Endothelial cell (in vitro differentiated cells): ENCODE data around the gene CHAF1A. TPM values are rescaled to one million over a fixed set of nuclear protein-coding genes. Genes with fewer than 3 reads are reported as not detected.
A peak's percentile ranks its signal among the peaks of the same experiment; 100 is the strongest.

Experiments used
- DNase-seq: peaks from one replicate; pipeline ENCODE4 v3.0.0; 2021; ENCODE audit warnings: low spot score
- H3K27ac Mint-ChIP-seq: one replicate; pipeline ENCODE4 v1.8.0; 2021; ENCODE audit warnings: mixed read lengths, inconsistent platforms; ENCODE audit not compliant: unreplicated experiment
- H3K27me3 Mint-ChIP-seq: one replicate; pipeline ENCODE4 v1.8.0; 2021; ENCODE audit warnings: mild to moderate bottlenecking, moderate library complexity, mixed read lengths, inconsistent platforms; ENCODE audit not compliant: unreplicated experiment
- H3K36me3 Mint-ChIP-seq: one replicate; pipeline ENCODE4 v1.8.0; 2021; ENCODE audit warnings: mild to moderate bottlenecking, low read depth, mixed read lengths, inconsistent platforms; ENCODE audit not compliant: unreplicated experiment
- H3K4me1 Mint-ChIP-seq: one replicate; pipeline ENCODE4 v1.8.0; 2021; ENCODE audit warnings: mild to moderate bottlenecking, mixed read lengths, inconsistent platforms; ENCODE audit not compliant: unreplicated experiment
- H3K4me3 Mint-ChIP-seq: one replicate; pipeline ENCODE4 v1.8.0; 2021; ENCODE audit warnings: mild to moderate bottlenecking, mixed read lengths, inconsistent platforms; ENCODE audit not compliant: unreplicated experiment
- H3K9me3 Mint-ChIP-seq: one replicate; pipeline ENCODE4 v1.8.0; 2021; ENCODE audit warnings: mixed read lengths, inconsistent platforms; ENCODE audit not compliant: unreplicated experiment
- CTCF ChIP-seq: fragments of 200-600 bp; sonication (generic); IDR thresholded peaks from one replicate; pipeline ENCODE4 v1.5.0; 2021; ENCODE audit warnings: antibody characterized with exemption; ENCODE audit not compliant: unreplicated experiment
- total RNA-seq: library from RNA; stranded (reverse); fragmentation: NEBNext Ultra II Directional; extraction: Animal tissue kit (Norgen Biotek cat#: 25700); gene quantifications from one replicate; pipeline ENCODE4 v1.2.1, GENCODE V29; 2021; ENCODE audit not compliant: unreplicated experiment

CHAF1A gene
- total RNA-seq, 1 donor from 2014 or later = 29.8 TPM

GRCh38 chr19:4378886-4379285, 23.6 kb upstream of the CHAF1A start:
- Mint-ChIP-seq H3K27ac (peak overlapping the region; percentile 48), H3K9me3 (no peaks in the 10 kb centered on the region), H3K36me3 (peaks cover 12% of the 10 kb centered on the region), H3K4me1 (peaks cover 33% of the 10 kb centered on the region), H3K27me3 (peaks cover 12% of the 10 kb centered on the region), H3K4me3 (peak overlapping the region; percentile 76)
- DNase-seq = no peak
- TF ChIP-seq CTCF = no peak

- peaks cover 12% of the 10 kb centered on the region for H3K27me3 Mint-ChIP-seq
- DNase-seq = no peak
- H3K27ac Mint-ChIP-seq = peak overlapping the region; percentile 37
- no peaks in the 10 kb centered on the region for H3K9me3 Mint-ChIP-seq
- no peak for TF ChIP-seq CTCF
- peaks cover 11% of the 10 kb centered on the region for H3K36me3 Mint-ChIP-seq
- peak overlapping the region; percentile 15 for H3K4me3 Mint-ChIP-seq
- H3K4me1 Mint-ChIP-seq = peaks cover 31% of the 10 kb centered on the region
Observed at GRCh38 chr19:4379383-4380253, 22.8 kb upstream of the CHAF1A start.

GRCh38 chr19:4380254-4380727, 22.1 kb upstream of the CHAF1A start:
- H3K36me3 Mint-ChIP-seq = peaks cover 11% of the 10 kb centered on the region
- H3K27ac Mint-ChIP-seq = peak overlapping the region; percentile 86
- H3K27me3 Mint-ChIP-seq = peaks cover 12% of the 10 kb centered on the region
- no peaks in the 10 kb centered on the region for H3K9me3 Mint-ChIP-seq
- no peak for DNase-seq
- peaks cover 31% of the 10 kb centered on the region for H3K4me1 Mint-ChIP-seq
- no peak for TF ChIP-seq CTCF
- peak overlapping the region; percentile 15 for H3K4me3 Mint-ChIP-seq

- Mint-ChIP-seq H3K4me3 (no peak overlapping the region), H3K27me3 (peaks cover 21% of the 10 kb centered on the region), H3K36me3 (peaks cover 9% of the 10 kb centered on the region), H3K9me3 (no peaks in the 10 kb centered on the region), H3K27ac (no peak overlapping the region), H3K4me1 (peaks cover 35% of the 10 kb centered on the region)
- DNase-seq = no peak
- no peak for TF ChIP-seq CTCF
Observed at GRCh38 chr19:4385291-4386040, 17.0 kb upstream of the CHAF1A start.
